Cardiac fibroblast (primary cell): Measurements from ENCODE around the gene ESPNL.

Experiments used
- DNase-seq, 2 donors: peaks; one replicate each; pipeline versions ENCODE4 v3.0.0 to v3.0.0-alpha.2; 2010; ENCODE audit warnings: low read depth in 2 of 2
- H3K4me3 ChIP-seq, 2 donors: replicated peaks in 1 of 2; 1 replicate in 1 of 2; 2 replicates in 1 of 2; pipeline ENCODE4 v1.5.1; 2011; ENCODE audit warnings: low read depth in 2 of 2, low read length in 2 of 2, mild to moderate bottlenecking in 2 of 2, moderate library complexity in 1 of 2
- TF ChIP-seq, protein P1 (sequence below): IDR thresholded peaks from one replicate; pipeline ENCODE4 v1.5.1; 2011; ENCODE audit warnings: low read depth, mild to moderate bottlenecking, low read length, inconsistent platforms

Gene ESPNL

DNA sequence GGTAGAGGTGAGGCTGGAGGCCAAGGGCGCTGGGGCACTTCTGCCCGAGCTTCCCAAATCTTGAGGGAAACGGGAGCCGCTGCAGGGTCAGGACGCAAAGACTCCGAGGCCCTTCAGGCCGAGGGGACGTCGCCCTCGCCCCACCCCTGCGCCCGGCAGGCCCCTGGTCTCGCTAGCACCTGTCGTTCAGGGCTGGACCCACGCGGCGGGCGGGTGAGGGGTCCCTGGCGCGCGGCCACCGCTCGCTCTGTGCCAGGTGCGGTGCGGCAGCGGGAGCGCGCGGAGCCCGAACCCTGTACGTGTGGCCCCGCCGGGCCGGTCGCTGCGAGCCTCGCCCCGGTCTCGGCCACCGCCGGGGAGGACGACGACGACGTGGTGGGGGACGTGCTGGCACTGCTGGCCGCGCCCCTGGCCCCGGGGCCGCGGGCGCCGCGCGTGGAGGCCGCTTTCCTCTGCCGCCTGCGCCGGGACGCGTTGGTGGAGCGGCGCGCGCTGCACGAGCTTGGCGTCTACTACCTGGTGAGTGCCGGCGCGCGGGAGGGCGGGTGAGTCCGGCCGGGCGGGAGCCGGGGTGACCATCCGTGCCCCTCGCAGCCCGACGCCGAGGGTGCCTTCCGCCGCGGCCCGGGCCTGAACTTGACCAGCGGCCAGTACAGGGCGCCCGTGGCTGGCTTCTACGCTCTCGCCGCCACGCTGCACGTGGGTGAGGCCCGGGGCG, 63.5 kb downstream of the ESPNL start:
- DNase-seq: no peak
- H3K4me3 ChIP-seq: no peak overlapping the region
- TF ChIP-seq, protein P1, sequence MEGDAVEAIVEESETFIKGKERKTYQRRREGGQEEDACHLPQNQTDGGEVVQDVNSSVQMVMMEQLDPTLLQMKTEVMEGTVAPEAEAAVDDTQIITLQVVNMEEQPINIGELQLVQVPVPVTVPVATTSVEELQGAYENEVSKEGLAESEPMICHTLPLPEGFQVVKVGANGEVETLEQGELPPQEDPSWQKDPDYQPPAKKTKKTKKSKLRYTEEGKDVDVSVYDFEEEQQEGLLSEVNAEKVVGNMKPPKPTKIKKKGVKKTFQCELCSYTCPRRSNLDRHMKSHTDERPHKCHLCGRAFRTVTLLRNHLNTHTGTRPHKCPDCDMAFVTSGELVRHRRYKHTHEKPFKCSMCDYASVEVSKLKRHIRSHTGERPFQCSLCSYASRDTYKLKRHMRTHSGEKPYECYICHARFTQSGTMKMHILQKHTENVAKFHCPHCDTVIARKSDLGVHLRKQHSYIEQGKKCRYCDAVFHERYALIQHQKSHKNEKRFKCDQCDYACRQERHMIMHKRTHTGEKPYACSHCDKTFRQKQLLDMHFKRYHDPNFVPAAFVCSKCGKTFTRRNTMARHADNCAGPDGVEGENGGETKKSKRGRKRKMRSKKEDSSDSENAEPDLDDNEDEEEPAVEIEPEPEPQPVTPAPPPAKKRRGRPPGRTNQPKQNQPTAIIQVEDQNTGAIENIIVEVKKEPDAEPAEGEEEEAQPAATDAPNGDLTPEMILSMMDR: no peak

DNA sequence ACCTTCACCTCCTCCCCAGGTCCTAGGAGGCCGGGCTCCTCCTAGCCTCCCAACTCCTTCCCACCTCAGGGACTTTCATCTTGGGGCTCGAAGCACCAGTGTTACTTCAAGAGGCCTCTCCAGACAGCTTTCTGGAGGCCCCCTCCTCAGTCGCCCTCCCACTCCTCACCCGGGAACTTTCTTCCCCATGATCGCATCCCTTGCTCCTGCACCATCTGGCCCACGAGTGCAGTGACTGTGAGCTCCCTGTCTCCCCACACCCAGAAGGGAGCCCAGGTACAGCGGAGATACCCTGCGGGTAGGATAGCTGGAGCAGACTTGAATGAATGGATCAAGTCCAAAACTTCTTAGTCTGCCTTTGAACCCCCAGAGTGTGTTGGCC, 64.8 kb downstream of the ESPNL start:
- TF ChIP-seq, protein P1: no peak
- no peak for DNase-seq
- no peak overlapping the region for H3K4me3 ChIP-seq

DNA sequence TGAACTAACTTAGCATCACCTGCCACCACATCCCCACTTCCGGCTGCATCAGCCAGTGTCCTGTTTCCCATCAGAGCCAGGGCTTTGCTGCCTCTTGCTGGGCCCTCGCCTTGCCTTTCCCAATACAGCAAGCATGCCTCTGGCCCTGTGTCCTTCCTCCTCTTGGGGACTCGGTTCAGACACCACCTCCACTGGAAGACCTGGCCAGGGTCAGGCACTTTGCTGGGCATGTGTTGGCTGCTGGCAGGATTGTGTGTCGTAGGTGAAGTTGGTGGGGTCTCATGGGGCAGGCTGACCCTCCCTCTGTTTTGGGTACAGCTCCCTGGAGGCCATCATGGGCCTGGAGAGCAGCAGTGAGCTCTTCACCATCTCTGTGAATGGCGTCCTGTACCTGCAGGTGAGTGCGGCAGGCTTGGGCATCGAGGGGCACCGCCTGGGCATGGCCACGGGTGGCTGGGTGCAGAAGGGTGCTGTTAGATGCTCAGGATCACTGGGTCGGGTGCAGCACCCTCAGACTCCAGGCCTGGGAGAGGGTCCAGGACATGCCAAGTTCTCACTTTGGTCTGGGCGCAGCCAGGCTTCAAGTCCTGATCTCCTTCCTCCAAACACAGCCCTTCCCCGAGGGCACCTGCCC, 65.3 kb downstream of the ESPNL start:
- DNase-seq: no peak
- TF ChIP-seq, protein P1: no peak
- no peak overlapping the region for H3K4me3 ChIP-seq

DNA sequence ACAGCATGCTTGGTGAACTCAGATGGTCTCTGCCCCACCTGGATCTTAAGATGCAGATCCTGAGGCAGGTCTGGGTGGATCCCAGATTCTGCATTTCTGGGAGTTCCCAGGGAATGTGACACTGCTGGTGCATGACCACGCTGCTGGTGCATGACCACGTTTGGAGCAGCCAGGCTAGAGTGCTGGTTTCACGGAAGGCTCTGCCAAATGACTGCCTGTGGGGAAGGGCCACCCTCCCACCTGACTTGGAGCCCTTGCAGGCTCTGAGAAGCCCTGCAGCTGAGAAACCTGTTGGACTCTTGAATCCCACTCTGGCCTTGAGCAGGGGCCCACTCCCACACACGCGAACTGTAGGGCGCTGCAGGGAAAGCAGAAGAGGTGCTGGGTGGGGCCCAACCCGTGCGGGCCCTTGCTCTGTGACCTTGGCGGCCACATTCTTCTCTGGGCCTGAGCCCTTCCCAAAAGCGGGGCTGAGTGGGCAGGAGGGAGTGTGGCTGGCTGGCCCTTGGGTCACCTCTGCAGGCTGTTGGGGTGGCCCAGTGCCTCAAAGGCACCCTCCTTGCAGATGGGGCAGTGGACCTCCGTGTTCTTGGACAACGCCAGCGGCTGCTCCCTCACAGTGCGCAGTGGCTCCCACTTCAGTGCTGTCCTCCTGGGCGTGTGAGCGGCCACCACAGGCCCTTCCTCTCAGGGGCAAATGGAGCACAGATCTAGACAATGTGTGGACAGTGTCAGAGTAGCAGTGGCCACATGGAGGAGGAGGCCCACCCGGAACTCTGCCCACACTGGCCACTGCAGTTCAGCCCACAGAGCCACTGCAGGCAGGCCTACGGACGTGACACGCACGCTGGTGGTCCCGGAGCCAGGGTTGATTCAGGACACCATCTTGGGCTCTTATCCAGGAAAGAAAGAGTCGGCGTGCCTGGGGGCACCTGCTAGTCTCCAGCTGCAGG, 66.5 kb downstream of the ESPNL start:
- TF ChIP-seq, protein P1: no peak
- no peak for DNase-seq
- no peak overlapping the region for H3K4me3 ChIP-seq

DNA sequence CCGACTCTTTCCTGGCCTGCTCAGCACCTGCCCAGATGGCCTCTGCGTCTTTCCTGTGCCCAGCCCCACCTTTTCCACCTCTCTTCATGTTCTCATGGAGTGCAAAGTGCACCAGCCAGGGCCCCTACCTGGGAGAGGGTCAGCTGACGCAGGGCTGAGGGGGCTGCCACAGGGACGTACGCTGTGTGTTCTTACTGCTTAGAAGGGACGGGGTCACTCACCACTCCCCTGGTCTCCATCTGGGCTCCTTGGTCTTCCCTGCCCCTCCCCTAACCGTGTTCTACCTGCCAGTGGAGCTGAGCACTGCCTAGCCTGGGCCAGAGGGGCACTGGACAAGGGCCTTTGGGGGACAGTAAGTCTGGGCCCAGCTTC, 67.2 kb downstream of the ESPNL start:
- TF ChIP-seq, protein P1: no peak
- no peak overlapping the region for H3K4me3 ChIP-seq
- no peak for DNase-seq

DNA sequence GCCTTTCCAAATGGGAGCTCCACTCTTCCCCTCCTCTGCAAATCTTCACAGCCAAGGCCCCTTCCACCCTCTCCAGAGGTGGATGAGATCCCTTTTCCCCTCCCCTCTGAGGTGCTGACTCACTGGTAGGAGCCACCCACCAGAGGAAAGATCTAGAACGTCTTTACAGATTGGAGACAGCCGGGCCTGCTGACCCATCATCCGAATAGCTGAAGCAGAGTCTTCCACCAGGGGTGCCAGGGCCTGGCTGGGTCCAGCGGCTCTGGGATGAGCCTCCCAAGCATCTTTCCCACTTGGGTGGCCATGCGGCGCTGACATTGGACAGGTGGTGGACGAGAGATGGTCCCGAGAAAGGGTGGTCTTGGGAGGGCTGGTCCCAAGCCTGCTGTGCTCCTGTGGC, 67.6 kb downstream of the ESPNL start:
- TF ChIP-seq, protein P1: no peak
- DNase-seq: peak; percentile 24 to 50
- H3K4me3 ChIP-seq: no peak overlapping the region
